ENCODE data around the gene LHX2.
A peak's percentile ranks its signal among the peaks of the same experiment; 100 is the strongest.

Gene LHX2

DNA sequence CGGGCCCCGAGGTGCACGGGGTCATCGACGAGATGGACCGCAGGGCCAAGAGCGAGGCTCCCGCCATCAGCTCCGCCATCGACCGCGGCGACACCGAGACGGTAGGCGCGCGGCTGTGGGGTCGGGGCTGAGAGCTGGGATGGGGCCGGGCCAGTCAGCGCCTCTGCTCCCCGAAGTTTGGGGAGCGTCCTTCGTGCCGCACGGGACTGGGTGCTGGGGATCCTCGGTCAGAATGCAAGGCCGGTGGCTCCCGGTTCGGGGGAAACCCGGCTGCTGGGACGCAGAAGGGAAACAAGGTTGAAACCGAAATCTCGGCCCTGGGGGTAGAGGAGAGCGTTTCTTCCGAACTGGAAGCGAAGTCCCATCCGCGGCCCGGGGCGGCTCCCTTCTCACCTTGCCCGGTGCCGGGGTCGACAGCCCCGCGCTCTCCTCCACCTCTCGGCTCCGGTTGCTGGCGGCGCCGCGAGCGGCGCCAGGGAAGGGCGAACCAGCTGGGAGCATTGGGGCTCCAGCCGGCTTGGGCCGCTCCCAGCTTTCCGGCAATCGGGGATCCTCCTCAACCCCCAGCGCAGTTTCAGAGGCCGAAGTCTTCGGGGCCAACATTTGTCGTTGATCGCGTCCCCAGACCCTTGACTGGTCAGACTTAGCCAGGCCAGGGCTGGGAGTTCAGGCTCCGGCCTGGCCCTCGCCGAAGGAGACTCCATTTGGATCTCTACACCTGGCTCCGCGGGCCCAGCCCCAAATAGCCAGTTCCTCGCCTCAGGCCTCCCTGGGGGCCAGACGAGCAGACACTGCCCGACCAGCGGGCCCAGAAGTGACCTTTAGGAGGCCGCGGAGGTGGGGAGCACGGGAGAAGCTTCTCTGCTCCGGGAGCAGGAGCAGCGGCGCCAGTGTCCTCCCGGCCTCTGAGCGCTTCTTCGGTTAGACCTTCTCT lies 1.1 kb downstream of the LHX2 start:
- Histone ChIP-seq H3K9ac (ENCODE audit: low read length) (no peak overlapping the region), H3K9me3 (replicated peaks; ENCODE audit: insufficient read depth, low read length) (no peaks in the 10 kb centered on the region), H2AFZ (ENCODE audit: low read length) (peak overlapping the region; percentile 51; the same call in 1 of the 2 replicates), H3K4me3 (ENCODE audit: low read length) (peak overlapping the region; percentile 52; the same call in 1 of the 2 replicates), H3K4me1 (ENCODE audit: low read length) (no peaks in the 10 kb centered on the region), H3K79me2 (ENCODE audit: low read length) (no peaks in the 10 kb centered on the region), H3K4me2 (ENCODE audit: low read depth, low read length) (peak overlapping the region; percentile 65; the same call in 1 of the 2 replicates), H3K36me3 (replicated peaks; ENCODE audit: insufficient read depth, low read length) (no peaks in the 10 kb centered on the region), H4K20me1 (ENCODE audit: insufficient read depth, low read length) (no peaks in the 10 kb centered on the region), H3F3A (ENCODE audit: insufficient read depth, low read length) (no peaks in the 10 kb centered on the region), H3K27me3 (replicated peaks; ENCODE audit: insufficient read depth, low read length) (peaks cover 70% of the 10 kb centered on the region), H3K27ac (ENCODE audit: low read length) (no peak overlapping the region), H3K9me2 (replicated peaks; ENCODE audit: insufficient read depth, low read length) (no peaks in the 10 kb centered on the region)
- DNase-seq, result no peak
- TF ChIP-seq EZH2phosphoT487 (IDR thresholded peaks at IDR 0.05; ENCODE audit: low read length) (no peak), EZH2 (optimal IDR thresholded peaks at IDR 0.05; ENCODE audit: low read depth, low read length) (no peak)
- TF ChIP-seq, protein P1, sequence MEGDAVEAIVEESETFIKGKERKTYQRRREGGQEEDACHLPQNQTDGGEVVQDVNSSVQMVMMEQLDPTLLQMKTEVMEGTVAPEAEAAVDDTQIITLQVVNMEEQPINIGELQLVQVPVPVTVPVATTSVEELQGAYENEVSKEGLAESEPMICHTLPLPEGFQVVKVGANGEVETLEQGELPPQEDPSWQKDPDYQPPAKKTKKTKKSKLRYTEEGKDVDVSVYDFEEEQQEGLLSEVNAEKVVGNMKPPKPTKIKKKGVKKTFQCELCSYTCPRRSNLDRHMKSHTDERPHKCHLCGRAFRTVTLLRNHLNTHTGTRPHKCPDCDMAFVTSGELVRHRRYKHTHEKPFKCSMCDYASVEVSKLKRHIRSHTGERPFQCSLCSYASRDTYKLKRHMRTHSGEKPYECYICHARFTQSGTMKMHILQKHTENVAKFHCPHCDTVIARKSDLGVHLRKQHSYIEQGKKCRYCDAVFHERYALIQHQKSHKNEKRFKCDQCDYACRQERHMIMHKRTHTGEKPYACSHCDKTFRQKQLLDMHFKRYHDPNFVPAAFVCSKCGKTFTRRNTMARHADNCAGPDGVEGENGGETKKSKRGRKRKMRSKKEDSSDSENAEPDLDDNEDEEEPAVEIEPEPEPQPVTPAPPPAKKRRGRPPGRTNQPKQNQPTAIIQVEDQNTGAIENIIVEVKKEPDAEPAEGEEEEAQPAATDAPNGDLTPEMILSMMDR (IDR thresholded peaks at IDR 0.05; ENCODE audit: low read length), result no peak

DNA sequence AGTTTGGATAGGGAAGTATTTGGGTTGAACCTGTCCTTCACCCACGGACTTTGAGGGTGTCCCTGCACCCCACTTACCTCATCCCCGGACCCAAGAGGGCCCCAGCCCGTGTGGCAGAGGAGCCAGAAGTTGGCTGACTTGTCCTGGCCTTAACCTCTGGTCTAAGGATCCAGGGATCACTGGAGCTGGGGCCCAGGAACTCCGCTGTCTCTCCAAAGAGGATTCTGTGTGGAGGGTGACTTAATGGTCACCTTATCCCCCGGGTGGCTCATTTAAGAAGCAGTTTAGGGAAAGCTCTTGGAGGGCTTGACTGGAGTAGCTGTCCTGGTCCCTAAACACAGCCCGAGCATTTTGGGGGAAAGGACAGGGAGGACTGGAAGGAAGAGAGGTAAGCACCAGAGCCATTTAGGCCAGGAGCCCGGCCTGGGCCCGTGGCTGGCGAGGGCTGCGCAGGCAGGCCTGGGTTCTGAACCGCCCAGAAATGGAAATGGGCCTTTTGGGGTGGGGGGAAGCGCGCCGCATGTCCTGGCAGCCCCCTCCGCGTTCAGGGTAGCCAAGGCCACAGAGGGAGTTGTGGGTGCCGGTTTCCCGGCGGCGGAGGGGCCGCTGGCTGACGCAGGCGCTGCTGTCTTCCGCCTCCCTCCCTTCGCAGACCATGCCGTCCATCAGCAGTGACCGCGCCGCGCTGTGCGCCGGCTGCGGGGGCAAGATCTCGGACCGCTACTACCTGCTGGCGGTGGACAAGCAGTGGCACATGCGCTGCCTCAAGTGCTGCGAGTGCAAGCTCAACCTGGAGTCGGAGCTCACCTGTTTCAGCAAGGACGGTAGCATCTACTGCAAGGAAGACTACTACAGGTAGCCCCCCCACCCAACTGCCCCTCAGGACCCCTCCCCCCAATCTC lies 2.0 kb downstream of the LHX2 start:
- TF ChIP-seq EZH2 (optimal IDR thresholded peaks at IDR 0.05; ENCODE audit: low read depth, low read length), result no peak
- TF ChIP-seq EZH2phosphoT487 (IDR thresholded peaks at IDR 0.05; ENCODE audit: low read length), result no peak
- TF ChIP-seq, protein P1 (IDR thresholded peaks at IDR 0.05; ENCODE audit: low read length), result no peak
- no peak for DNase-seq
- peaks cover 65% of the 10 kb centered on the region for H3K27me3 ChIP-seq (replicated peaks; ENCODE audit: insufficient read depth, low read length)
- H2AFZ ChIP-seq (ENCODE audit: low read length), result no peak overlapping the region
- H3K9me3 ChIP-seq (replicated peaks; ENCODE audit: insufficient read depth, low read length), result no peaks in the 10 kb centered on the region
- no peaks in the 10 kb centered on the region for H4K20me1 ChIP-seq (ENCODE audit: insufficient read depth, low read length)
- H3F3A ChIP-seq (ENCODE audit: insufficient read depth, low read length), result no peaks in the 10 kb centered on the region
- no peak overlapping the region for H3K4me3 ChIP-seq (ENCODE audit: low read length)
- H3K4me1 ChIP-seq (ENCODE audit: low read length), result no peaks in the 10 kb centered on the region
- H3K9me2 ChIP-seq (replicated peaks; ENCODE audit: insufficient read depth, low read length), result no peaks in the 10 kb centered on the region
- H3K4me2 ChIP-seq (ENCODE audit: low read depth, low read length), result no peak overlapping the region
- H3K9ac ChIP-seq (ENCODE audit: low read length), result no peak overlapping the region
- H3K79me2 ChIP-seq (ENCODE audit: low read length), result no peaks in the 10 kb centered on the region
- H3K36me3 ChIP-seq (replicated peaks; ENCODE audit: insufficient read depth, low read length), result no peaks in the 10 kb centered on the region
- H3K27ac ChIP-seq (ENCODE audit: low read length), result no peak overlapping the region

DNA sequence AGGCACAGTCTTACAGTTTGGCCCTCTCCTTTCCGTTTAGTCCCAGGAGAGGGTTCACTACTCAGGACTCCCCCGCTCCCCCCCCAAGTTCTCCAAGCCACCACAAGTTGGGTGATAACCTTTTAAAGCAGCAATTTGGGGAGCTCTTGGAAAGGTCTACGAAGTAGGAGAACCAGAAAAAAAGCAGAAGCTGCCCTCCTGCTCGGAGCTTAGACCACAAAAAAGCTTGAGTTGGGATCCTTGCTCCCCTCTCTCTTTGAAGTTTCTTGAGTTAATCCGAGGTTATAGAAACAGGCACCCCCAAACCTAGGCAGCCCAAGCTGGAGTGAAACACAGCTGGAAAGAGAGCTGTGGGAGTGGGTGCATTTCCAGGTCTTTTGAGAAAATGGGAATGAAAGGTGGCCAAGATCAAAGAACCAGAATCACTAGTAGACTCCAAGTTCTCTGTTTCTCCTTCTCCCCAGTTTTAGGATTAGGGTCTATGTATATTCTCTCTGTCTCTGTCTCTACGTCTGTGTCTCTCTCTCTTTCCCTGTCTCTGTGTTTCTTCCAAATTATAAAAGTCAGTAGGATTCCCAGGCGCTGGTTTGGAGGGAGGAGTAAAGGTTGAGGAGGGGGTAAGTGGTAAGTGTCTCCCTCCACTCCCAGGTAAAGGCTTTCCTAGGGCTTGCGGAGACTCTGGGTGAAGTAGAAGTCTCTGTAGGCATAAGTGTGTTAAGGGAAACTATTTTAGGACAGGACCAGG lies 2.8 kb downstream of the LHX2 start:
- H4K20me1 ChIP-seq (ENCODE audit: insufficient read depth, low read length), result no peaks in the 10 kb centered on the region
- no peak overlapping the region for H2AFZ ChIP-seq (ENCODE audit: low read length)
- H3K79me2 ChIP-seq (ENCODE audit: low read length), result no peaks in the 10 kb centered on the region
- no peak overlapping the region for H3K4me3 ChIP-seq (ENCODE audit: low read length)
- H3K27me3 ChIP-seq (replicated peaks; ENCODE audit: insufficient read depth, low read length), result peaks cover 64% of the 10 kb centered on the region
- no peaks in the 10 kb centered on the region for H3K36me3 ChIP-seq (replicated peaks; ENCODE audit: insufficient read depth, low read length)
- H3K9me3 ChIP-seq (replicated peaks; ENCODE audit: insufficient read depth, low read length), result no peaks in the 10 kb centered on the region
- no peaks in the 10 kb centered on the region for H3K4me1 ChIP-seq (ENCODE audit: low read length)
- no peak overlapping the region for H3K9ac ChIP-seq (ENCODE audit: low read length)
- no peak for DNase-seq
- no peaks in the 10 kb centered on the region for H3F3A ChIP-seq (ENCODE audit: insufficient read depth, low read length)
- TF ChIP-seq, protein P1 (IDR thresholded peaks at IDR 0.05; ENCODE audit: low read length), result no peak
- TF ChIP-seq EZH2 (optimal IDR thresholded peaks at IDR 0.05; ENCODE audit: low read depth, low read length), result no peak
- TF ChIP-seq EZH2phosphoT487 (IDR thresholded peaks at IDR 0.05; ENCODE audit: low read length), result no peak
- H3K4me2 ChIP-seq (ENCODE audit: low read depth, low read length), result no peak overlapping the region
- H3K9me2 ChIP-seq (replicated peaks; ENCODE audit: insufficient read depth, low read length), result no peaks in the 10 kb centered on the region
- no peak overlapping the region for H3K27ac ChIP-seq (ENCODE audit: low read length)
